Thoracic aorta (tissue), 2 donors: ENCODE results near the gene ARMH3. TPM values are rescaled to one million over a fixed set of nuclear protein-coding genes. Genes with fewer than 3 reads are reported as not detected.
"Not testable (repeated sequence)": the region's sequence is repeated elsewhere in the genome, so short reads cannot be mapped to it uniquely, and the experiment has no call there.

Experiments used
- ATAC-seq: fragments of 150-250 bp; one replicate; pipeline ENCODE4 v1.8.0; 2017; ENCODE audit warnings: low read depth; ENCODE audit not compliant: insufficient number of reproducible peaks, low FRiP score
- DNase-seq: peaks from one replicate; pipeline ENCODE4 v3.0.0-alpha.2; 2020; ENCODE audit warnings: low spot score
- H3K27ac ChIP-seq, 2 donors: fragments of 200-600 bp; sonication (generic); 1 replicate in 1 of 2; 2 replicates in 1 of 2; pipeline ENCODE4 v1.5.1; 2016; ENCODE audit warnings: mild to moderate bottlenecking in 2 of 2, moderate library complexity in 2 of 2
- H3K27me3 ChIP-seq: fragments of 200-600 bp; sonication (generic); replicated peaks from 2 replicates; pipeline ENCODE4 v1.6.0; 2016; ENCODE audit warnings: mild to moderate bottlenecking; ENCODE audit not compliant: insufficient read depth
- H3K36me3 ChIP-seq: fragments of 200-600 bp; sonication (generic); one replicate; pipeline ENCODE4 v1.5.1; 2016
- H3K4me1 ChIP-seq, 2 donors: fragments of 200-600 bp; sonication (generic); 1 replicate in 1 of 2; 2 replicates in 1 of 2; pipeline versions ENCODE4 v1.5.1 to v1.6.0; 2016; ENCODE audit warnings: low read depth in 2 of 2, mild to moderate bottlenecking in 1 of 2; ENCODE audit not compliant: control insufficient read depth in 1 of 2
- H3K4me3 ChIP-seq: fragments of 200-600 bp; sonication (generic); 2 replicates; pipeline ENCODE4 v1.5.1; 2016; ENCODE audit warnings: mild to moderate bottlenecking
- H3K9me3 ChIP-seq: fragments of 200-600 bp; sonication (generic); 2 replicates; pipeline ENCODE4 v1.5.1; 2016
- CTCF ChIP-seq: fragments of 200-600 bp; sonication (generic); IDR thresholded peaks from one replicate; pipeline ENCODE4 v1.5.1; 2019; ENCODE audit warnings: antibody characterized with exemption
- total RNA-seq, 2 donors: library from RNA; depleted of rRNA; stranded (reverse); fragments of >200 nt; gene quantifications; one replicate each; pipeline versions ENCODE4 v1.1.0 to v1.2.3, GENCODE V29; 2016

ARMH3 gene
- total RNA-seq, 2 donors from 2014 or later, result 21.1 TPM

- Histone ChIP-seq H3K36me3 (peaks cover 4% of the 10 kb centered on the region), H3K4me1 (no peaks in the 10 kb centered on the region), H3K27ac (no peak overlapping the region), H3K27me3 (no peaks in the 10 kb centered on the region), H3K4me3 (no peak overlapping the region), H3K9me3 (no peaks in the 10 kb centered on the region)
- ATAC-seq, result no peak
- no peak for TF ChIP-seq CTCF
- DNase-seq, result no peak
These were observed 10.7 kb downstream of the ARMH3 start for GRCh38 chr10:102045292-102045691.

GRCh38 chr10:102040305-102041050 lies 15.5 kb downstream of the ARMH3 start:
- no peak overlapping the region for H3K27ac ChIP-seq
- no peak for TF ChIP-seq CTCF
- peaks cover 17% of the 10 kb centered on the region for H3K36me3 ChIP-seq
- H3K4me3 ChIP-seq, result no peak overlapping the region
- H3K27me3 ChIP-seq, result no peaks in the 10 kb centered on the region
- no peak for DNase-seq
- no peaks in the 10 kb centered on the region for H3K9me3 ChIP-seq
- H3K4me1 ChIP-seq, result no peaks in the 10 kb centered on the region
- no peak for ATAC-seq

- Histone ChIP-seq H3K9me3 (no peaks in the 10 kb centered on the region), H3K36me3 (peaks cover 21% of the 10 kb centered on the region), H3K4me1 (no peaks in the 10 kb centered on the region), H3K4me3 (no peak overlapping the region), H3K27me3 (no peaks in the 10 kb centered on the region), H3K27ac (no peak overlapping the region)
- ATAC-seq (no peak), DNase-seq (no peak)
- no peak for TF ChIP-seq CTCF
These were observed 17.6 kb downstream of the ARMH3 start for GRCh38 chr10:102038410-102038809.

GRCh38 chr10:102035807-102036206 lies 20.2 kb downstream of the ARMH3 start:
- DNase-seq, H3K9me3 ChIP-seq, H3K4me3 ChIP-seq, H3K4me1 ChIP-seq, H3K27ac ChIP-seq, ATAC-seq, H3K27me3 ChIP-seq: not testable (repeated sequence)
- H3K36me3 ChIP-seq, result peaks cover 37% of the 10 kb centered on the region

- peaks cover 34% of the 10 kb centered on the region for H3K36me3 ChIP-seq
- no peak for ATAC-seq
- no peak overlapping the region for H3K27ac ChIP-seq
These were observed 22.2 kb downstream of the ARMH3 start for GRCh38 chr10:102033787-102034186.

More at GRCh38 chr10:102033787-102034186, 22.2 kb downstream of the ARMH3 start:
- Histone ChIP-seq H3K9me3 (no peaks in the 10 kb centered on the region), H3K4me1 (no peaks in the 10 kb centered on the region), H3K4me3 (no peak overlapping the region), H3K27me3 (no peaks in the 10 kb centered on the region)
- TF ChIP-seq CTCF, result no peak
- no peak for DNase-seq
